ENCODE data around the gene TBC1D28. TPM values are rescaled to one million over a fixed set of nuclear protein-coding genes. Genes with fewer than 3 reads are reported as not detected.
"Not testable (repeated sequence)": the region's sequence is repeated elsewhere in the genome, so short reads cannot be mapped to it uniquely, and the experiment has no call there.

TBC1D28 gene
- total and polyA plus RNA-seq, 11 donors: not detected

GRCh38 chr17:18650094-18650493 lies 5.9 kb upstream of the TBC1D28 start:
- H3K27me3 ChIP-seq; intact Hi-C loops (cut with DNase I); H3K27ac ChIP-seq; H3K9me3 ChIP-seq; H3K4me3 ChIP-seq; H3K4me1 ChIP-seq; H3K36me3 ChIP-seq; DNase-seq: not testable (repeated sequence)
- 46 to 54% (median 47%) methylated on average over 17 to 23 of the region's 23 CpGs for WGBS, 4 donors
- ATAC-seq: peak in 1 of 4 donors; percentile 51

GRCh38 chr17:18643124-18643523 lies 1.1 kb downstream of the TBC1D28 start:
- intact Hi-C loops (cut with DNase I); DNase-seq; H3K27me3 ChIP-seq; H3K4me3 ChIP-seq; H3K27ac ChIP-seq; H3K4me1 ChIP-seq; ATAC-seq; H3K36me3 ChIP-seq; H3K9me3 ChIP-seq: not testable (repeated sequence)
- WGBS, 4 donors: 17 to 70% (median 59%) methylated on average over 1 to 4 of the region's 6 CpGs

- H3K4me1 ChIP-seq; DNase-seq; ATAC-seq; H3K36me3 ChIP-seq; H3K27ac ChIP-seq; intact Hi-C loops (cut with DNase I); H3K9me3 ChIP-seq; H3K4me3 ChIP-seq: not testable (repeated sequence)
- 89 to 95% (median 92%) methylated on average over 3 to 13 of the region's 13 CpGs for WGBS, 4 donors
- H3K27me3 ChIP-seq: peaks cover 5 to 16% (median 10%) of the 10 kb centered on the region in 9 donors
Measured at GRCh38 chr17:18638357-18638756, 5.8 kb downstream of the TBC1D28 start.

- intact Hi-C loops (cut with DNase I); H3K36me3 ChIP-seq; ATAC-seq; H3K27ac ChIP-seq; H3K4me1 ChIP-seq; H3K4me3 ChIP-seq; H3K9me3 ChIP-seq; DNase-seq: not testable (repeated sequence)
- 72 to 80% (median 74%) methylated on average over 7 of the region's 7 CpGs for WGBS, 4 donors
- H3K27me3 ChIP-seq: peaks cover 5 to 36% (median 15%) of the 10 kb centered on the region in 9 donors
Measured at GRCh38 chr17:18636237-18636636, 8.0 kb downstream of the TBC1D28 start.

GRCh38 chr17:18635773-18636172 lies 8.4 kb downstream of the TBC1D28 start:
- H3K27ac ChIP-seq; H3K4me1 ChIP-seq; H3K4me3 ChIP-seq; intact Hi-C loops (cut with DNase I); DNase-seq; H3K9me3 ChIP-seq; ATAC-seq; H3K36me3 ChIP-seq: not testable (repeated sequence)
- WGBS, 4 donors: 73 to 83% (median 78%) methylated on average over 6 to 7 of the region's 7 CpGs; no CpG with 5 or more reads in 1 of the 4 donors
- peaks cover 5 to 40% (median 15%) of the 10 kb centered on the region in 9 donors for H3K27me3 ChIP-seq

- WGBS, 4 donors: 6 to 8% (median 7%) methylated on average over 14 to 56 of the region's 56 CpGs
- H3K27ac ChIP-seq; intact Hi-C loops (cut with DNase I); H3K9me3 ChIP-seq; H3K4me1 ChIP-seq; DNase-seq; H3K36me3 ChIP-seq: not testable (repeated sequence)
- H3K4me3 ChIP-seq: peak overlapping the region in 5 of 12 donors; percentile 3 to 39 (median 26)
- ATAC-seq: peak in 2 of 4 donors; percentile 24 to 34
- H3K27me3 ChIP-seq: peaks cover 5 to 46% (median 15%) of the 10 kb centered on the region in 9 donors
Measured at GRCh38 chr17:18634550-18635263, 9.5 kb downstream of the TBC1D28 start.

- TF ChIP-seq CTCF (IDR thresholded peaks at IDR 0.05): no peak
- TF ChIP-seq POLR2A (IDR thresholded peaks at IDR 0.05): no peak
- no peak for ATAC-seq
Measured at GRCh38 chr17:18626152-18626870, 17.9 kb downstream of the TBC1D28 start.

More at GRCh38 chr17:18626152-18626870, 17.9 kb downstream of the TBC1D28 start:
- H3K36me3 ChIP-seq: no peaks in the 10 kb centered on the region
- no peaks in the 10 kb centered on the region for H3K9me3 ChIP-seq
- WGBS, 4 donors: 83 to 86% (median 85%) methylated on average over 12 of the region's 12 CpGs
- H3K27ac ChIP-seq: no peak overlapping the region
- peaks cover 0 to 11% (median 0%) of the 10 kb centered on the region in 9 donors for H3K27me3 ChIP-seq
- intact Hi-C loops (cut with DNase I): no loop called here
- H3K4me3 ChIP-seq: peak overlapping the region in 6 of 12 donors; percentile 28 to 59 (median 52)
- DNase-seq: no peak
- H3K4me1 ChIP-seq: peaks cover 0 to 4% (median 0%) of the 10 kb centered on the region in 12 donors
